ENCODE measurements around the gene TFCP2L1. TPM values are rescaled to one million over a fixed set of nuclear protein-coding genes. Genes with fewer than 3 reads are reported as not detected.

The TFCP2L1 gene
- total and polyA plus RNA-seq, 2 of the 4 experiments (the other 2 are of a cell fraction), result not detected

DNA sequence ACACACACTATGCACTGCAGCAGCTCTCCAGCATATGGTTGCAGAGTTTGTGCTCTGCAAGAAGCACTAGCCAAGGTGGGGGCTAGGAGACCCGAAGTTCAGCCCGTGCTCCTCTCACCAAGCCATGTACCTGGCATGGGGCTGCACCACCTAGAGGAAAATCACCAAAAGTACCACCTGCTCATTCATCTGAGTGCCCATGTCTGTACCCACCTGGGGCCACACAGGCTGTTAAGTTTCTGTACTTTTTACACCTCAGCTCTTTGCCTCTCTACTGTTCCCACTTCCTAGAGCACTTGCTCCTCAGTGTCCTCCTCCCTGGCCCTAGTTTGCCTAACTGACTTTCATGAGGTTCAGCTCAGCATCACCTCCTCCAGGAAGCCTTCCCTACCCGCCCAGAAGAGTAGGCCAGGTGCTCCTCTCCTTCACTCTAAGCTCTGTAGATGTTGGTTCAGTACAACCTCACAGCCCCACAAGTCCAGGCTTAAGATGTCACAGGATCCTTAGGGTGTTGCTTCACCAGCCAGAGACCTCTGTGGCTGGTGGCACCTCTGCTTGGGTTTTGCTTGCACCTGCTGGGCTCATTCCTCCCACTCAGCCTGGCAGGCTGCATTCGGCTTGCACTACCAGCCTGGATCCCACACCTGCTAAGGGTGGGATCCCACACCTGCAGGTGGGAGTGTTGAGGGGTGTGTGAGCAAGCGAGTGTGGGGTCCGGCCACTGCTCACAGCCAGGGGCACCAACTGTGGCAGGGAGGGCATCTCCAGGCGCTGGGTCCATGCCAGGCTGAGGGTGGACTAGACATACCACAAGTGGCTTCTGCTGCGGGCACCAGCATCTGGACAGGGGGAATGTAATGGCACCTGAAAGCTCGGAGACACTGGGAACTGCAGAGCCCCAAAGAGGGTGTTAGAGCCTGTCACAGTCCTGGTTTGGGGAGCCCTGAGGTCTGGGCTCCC is 10.2 kb upstream of the TFCP2L1 start:
- Histone ChIP-seq H2AK9ac (replicated peaks; ENCODE audit: low read depth, low read length, poor library complexity) (no peak overlapping the region), H3K4me2 (ENCODE audit: low read depth, low read length) (no peak overlapping the region), H3K14ac (replicated peaks; ENCODE audit: low read depth, low read length) (no peak overlapping the region), H3K27me3 (ENCODE audit: control insufficient read depth, insufficient read depth, low read length) (peaks cover 12% of the 10 kb centered on the region; the same call in 1 of the 2 replicates), H2BK20ac (ENCODE audit: low read depth, low read length) (no peak overlapping the region), H3K23ac (ENCODE audit: low read depth, low read length) (no peak overlapping the region), H3K9me1 (ENCODE audit: insufficient read depth, low read length) (no peaks in the 10 kb centered on the region), H2AK5ac (ENCODE audit: low read depth, low read length) (no peak overlapping the region), H3K4me1 (ENCODE audit: control insufficient read depth, insufficient read depth, low read length) (no peaks in the 10 kb centered on the region), H4K5ac (ENCODE audit: low read depth, low read length) (no peak overlapping the region), H4K20me1 (ENCODE audit: insufficient read depth, low read length) (no peaks in the 10 kb centered on the region), H2BK120ac (ENCODE audit: low read depth, low read length) (no peak overlapping the region), H2BK5ac (ENCODE audit: low read depth, low read length, poor library complexity, severe bottlenecking) (no peak overlapping the region), H3K36me3 (ENCODE audit: control insufficient read depth, insufficient read depth, low read length) (no peaks in the 10 kb centered on the region), H4K8ac (ENCODE audit: low read depth in 2 of 2, low read length in 2 of 2) (no peak overlapping the region), H3K4me3 (ENCODE audit: insufficient read depth, low read depth, low read length) (no peak overlapping the region), H3K27ac (ENCODE audit: insufficient read depth, low read length) (no peak overlapping the region), H3K79me1 (ENCODE audit: low read depth in 1 of 2, low read length in 2 of 2) (no peaks in the 10 kb centered on the region), H3K9me3 (ENCODE audit: control insufficient read depth, insufficient read depth, low read length) (no peaks in the 10 kb centered on the region), H2AFZ (replicated peaks; ENCODE audit: low read length, poor library complexity) (no peak overlapping the region), H4K91ac (ENCODE audit: insufficient read depth, low read depth, low read length) (no peak overlapping the region), H3K18ac (ENCODE audit: low read depth, low read length) (no peak overlapping the region), H3K4ac (ENCODE audit: low read depth, low read length) (no peak overlapping the region), H2BK15ac (ENCODE audit: low read depth, low read length) (no peak overlapping the region), H3K56ac (ENCODE audit: extremely low read depth, insufficient read depth, low read length) (no peak overlapping the region), H3K9ac (ENCODE audit: low read depth, low read length) (no peak overlapping the region)
- in situ Hi-C loops (cut with MboI; ENCODE audit: low sequenced_read_pairs), result no loop called here
- ATAC-seq (ENCODE audit: low read depth), result no peak
- no peak for DNase-seq
- TF ChIP-seq MAFK (IDR thresholded peaks at IDR 0.05; ENCODE audit: low read depth, low read length) (no peak), MXI1 (IDR thresholded peaks at IDR 0.05; ENCODE audit: borderline replicate concordance, low read depth, low read length) (no peak), CHD1 (IDR thresholded peaks at IDR 0.05; ENCODE audit: low read depth, low read length) (no peak)
- 33% methylated on average over 2 of the region's 9 CpGs; no CpG with 5 or more reads in 1 of the 2 experiments for WGBS, 2 experiments (ENCODE audit: extremely low coverage in 2 of 2, insufficient read length in 1 of 2)
- POLR2A ChIA-PET (ENCODE audit: unreplicated experiment), result no interaction called here
- intact Hi-C loops (cut with micrococcal nuclease), result no loop called here
- no TSS peak for BruUV-seq (replicated peaks)
- dilution Hi-C loops (cut with HindIII; ENCODE audit: low sequenced_read_pairs, unreplicated experiment), result no loop called here
- CTCF ChIA-PET, result no interaction called here
